HepG2 (cell line): ENCODE results near the gene TIMM17A. TPM values are rescaled to one million over a fixed set of nuclear protein-coding genes. Genes with fewer than 3 reads are reported as not detected.

Experiments
- AGO1 ChIP-seq: fragments of 200-400 bp; formaldehyde crosslinking; IDR thresholded peaks from 2 replicates; pipeline ENCODE4 v1.6.1; 2017; ENCODE audit warnings: mild to moderate bottlenecking, low read depth, low read length, moderate library complexity; ENCODE audit not compliant: poor library complexity, severe bottlenecking
- AHR ChIP-seq: IDR thresholded peaks from 2 replicates; pipeline ENCODE4 v1.6.1; 2018; ENCODE audit warnings: missing genetic modification reagents, missing compliant biosample characterization
- ARID5B ChIP-seq: IDR thresholded peaks from 2 replicates; pipeline ENCODE4 v1.4.0; 2020; ENCODE audit warnings: mild to moderate bottlenecking, missing genetic modification reagents
- ATRX ChIP-seq: sonication (generic); formaldehyde crosslinking; IDR thresholded peaks from 2 replicates; pipeline ENCODE4 v1.4.0; 2020; ENCODE audit warnings: missing genetic modification reagents, borderline replicate concordance
- CBFB ChIP-seq: sonication (generic); formaldehyde crosslinking; IDR thresholded peaks from 2 replicates; pipeline ENCODE4 v1.4.0; 2020; ENCODE audit warnings: missing genetic modification reagents
- CHCHD3 ChIP-seq: sonication (generic); formaldehyde crosslinking; IDR thresholded peaks from 2 replicates; pipeline ENCODE4 v1.8.0; 2022; ENCODE audit warnings: mild to moderate bottlenecking, missing genetic modification reagents, moderate library complexity
- CHD4 ChIP-seq: fragments of 200-600 bp; sonication (generic); IDR thresholded peaks from 2 replicates; pipeline ENCODE4 v1.7.0; 2017; ENCODE audit warnings: mild to moderate bottlenecking, low read length, borderline replicate concordance
- HHEX ChIP-seq: IDR thresholded peaks from 2 replicates; pipeline ENCODE4 v1.6.1; 2016; ENCODE audit warnings: control low read depth
- NAIF1 ChIP-seq: sonication (generic); formaldehyde crosslinking; IDR thresholded peaks from 2 replicates; pipeline ENCODE4 v1.5.0; 2020; ENCODE audit warnings: mild to moderate bottlenecking, missing genetic modification reagents, borderline replicate concordance
- PPARG ChIP-seq: conservative IDR thresholded peaks from 2 replicates; pipeline ENCODE4 v1.6.1; 2016; ENCODE audit warnings: missing biosample characterization, missing genetic modification reagents
- SIN3B ChIP-seq: fragments of 150-350 bp; IDR thresholded peaks from 2 replicates; pipeline ENCODE4 v1.6.1; 2014; ENCODE audit warnings: low read length
- ZBED4 ChIP-seq: sonication (generic); formaldehyde crosslinking; IDR thresholded peaks from 2 replicates; pipeline ENCODE4 v1.4.0; 2020; ENCODE audit warnings: missing genetic modification reagents, borderline replicate concordance
- ZBTB42 ChIP-seq: sonication (generic); formaldehyde crosslinking; IDR thresholded peaks from 2 replicates; pipeline ENCODE4 v1.5.0; 2020; ENCODE audit warnings: mild to moderate bottlenecking, missing genetic modification reagents
- ZBTB7B ChIP-seq: sonication (generic); formaldehyde crosslinking; IDR thresholded peaks from 2 replicates; pipeline ENCODE4 v1.4.0; 2020; ENCODE audit warnings: missing genetic modification reagents
- ZNF331 ChIP-seq: sonication (generic); formaldehyde crosslinking; IDR thresholded peaks from 2 replicates; pipeline ENCODE4 v1.4.0; 2020; ENCODE audit warnings: missing genetic modification reagents
- ZNF543 ChIP-seq: sonication (generic); formaldehyde crosslinking; IDR thresholded peaks from 2 replicates; pipeline ENCODE4 v1.4.0; 2020; ENCODE audit warnings: mild to moderate bottlenecking, missing genetic modification reagents
- ZNF616 ChIP-seq: sonication (generic); formaldehyde crosslinking; IDR thresholded peaks from 2 replicates; pipeline ENCODE4 v1.5.0; 2020; ENCODE audit warnings: low read depth, mild to moderate bottlenecking, missing genetic modification reagents
- ZNF737 ChIP-seq: sonication (generic); formaldehyde crosslinking; IDR thresholded peaks from 2 replicates; pipeline ENCODE4 v1.5.0; 2020; ENCODE audit warnings: missing genetic modification reagents, mild to moderate bottlenecking, borderline replicate concordance
- polyA plus RNA-seq, 8 experiments: library from polyadenylated mRNA; depleted of rRNA in 3 of 8; stranded (reverse) in 7 of 8; unstranded in 1 of 8; fragments of >200 nt; fragmentation: Illumina TruSeq in 4 of 8; extraction: Trizol in 4 of 8; gene quantifications; 2 replicates each; pipeline versions ENCODE4 v1.2.1 to v1.2.3, GENCODE V29; 2011 to 2016; ENCODE audit warnings: low read depth in 4 of 8, missing spikeins in 1 of 8, mixed read lengths in 1 of 8; ENCODE audit not compliant: insufficient read depth in 1 of 8
- total RNA-seq, 5 experiments: library from RNA; depleted of rRNA; stranded (reverse); fragments of >200 nt; fragmentation: Illumina TruSeq; extraction: Trizol; gene quantifications; 2 replicates each; pipeline ENCODE4 v1.2.3, GENCODE V29; 2016; ENCODE audit warnings: low read depth in 1 of 5
- TF ChIP-seq, protein P1 (sequence below): IDR thresholded peaks from 2 replicates; pipeline ENCODE4 v1.6.1; 2016; ENCODE audit warnings: missing biosample characterization, missing genetic modification reagents, low read depth
- TF ChIP-seq, protein P2 (sequence below): sonication (generic); formaldehyde crosslinking; IDR thresholded peaks from 2 replicates; pipeline ENCODE4 v1.8.0; 2022; ENCODE audit warnings: mild to moderate bottlenecking, missing genetic modification reagents, moderate library complexity

TIMM17A gene
- total and polyA plus RNA-seq, 2 of the 13 experiments (the other 11 are each of a cell fraction or from before 2014, with no cell fraction given), result 50.8 to 97.8 TPM

DNA sequence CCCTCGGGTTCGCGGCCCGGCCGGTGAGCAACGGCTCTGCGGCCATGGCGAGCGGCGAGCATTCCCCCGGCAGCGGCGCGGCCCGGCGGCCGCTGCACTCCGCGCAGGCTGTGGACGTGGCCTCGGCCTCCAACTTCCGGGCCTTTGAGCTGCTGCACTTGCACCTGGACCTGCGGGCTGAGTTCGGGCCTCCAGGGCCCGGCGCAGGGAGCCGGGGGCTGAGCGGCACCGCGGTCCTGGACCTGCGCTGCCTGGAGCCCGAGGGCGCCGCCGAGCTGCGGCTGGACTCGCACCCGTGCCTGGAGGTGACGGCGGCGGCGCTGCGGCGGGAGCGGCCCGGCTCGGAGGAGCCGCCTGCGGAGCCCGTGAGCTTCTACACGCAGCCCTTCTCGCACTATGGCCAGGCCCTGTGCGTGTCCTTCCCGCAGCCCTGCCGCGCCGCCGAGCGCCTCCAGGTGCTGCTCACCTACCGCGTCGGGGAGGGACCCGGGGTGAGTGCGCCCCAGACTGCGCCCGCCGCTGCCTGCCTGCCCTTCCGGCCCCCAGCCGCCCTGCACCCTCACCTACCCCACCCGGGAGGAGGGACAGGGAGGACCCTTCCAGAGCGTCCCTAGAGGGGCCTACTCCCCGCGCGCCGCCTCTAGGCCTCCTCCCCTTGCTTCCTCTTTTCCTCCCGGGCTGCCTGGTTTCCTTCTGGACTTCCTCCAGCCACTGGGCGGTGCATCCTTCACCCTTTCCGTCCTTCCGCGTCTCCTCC lies 27.5 kb downstream of the TIMM17A start, which contains the start of gene RNPEP (continued):
- TF ChIP-seq ZBED4 (CRISPR knock-in tag), result no peak
- TF ChIP-seq, protein P1, sequence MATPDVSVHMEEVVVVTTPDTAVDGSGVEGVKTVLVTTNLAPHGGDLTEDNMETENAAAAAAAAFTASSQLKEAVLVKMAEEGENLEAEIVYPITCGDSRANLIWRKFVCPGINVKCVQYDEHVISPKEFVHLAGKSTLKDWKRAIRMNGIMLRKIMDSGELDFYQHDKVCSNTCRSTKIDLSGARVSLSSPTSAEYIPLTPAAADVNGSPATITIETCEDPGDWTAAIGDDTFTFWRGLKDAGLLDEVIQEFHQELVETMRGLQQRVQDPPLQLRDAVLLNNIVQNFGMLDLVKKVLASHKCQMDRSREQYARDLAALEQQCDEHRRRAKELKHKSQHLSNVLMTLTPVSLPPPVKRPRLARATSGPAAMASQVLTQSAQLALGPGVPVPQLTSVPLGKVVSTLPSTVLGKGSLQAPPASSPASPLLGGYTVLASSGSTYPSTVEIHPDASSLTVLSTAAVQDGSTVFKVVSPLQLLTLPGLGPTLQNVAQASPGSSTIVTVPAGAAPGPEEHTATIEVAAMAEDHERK (CRISPR knock-in tag), result no peak
- no peak for TF ChIP-seq PPARG (CRISPR knock-in tag)
- TF ChIP-seq ZBTB42 (CRISPR knock-in tag), result peak; percentile 77; the same call in 1 of the 2 replicates
- TF ChIP-seq ARID5B (CRISPR knock-in tag), result peak; percentile 48; the same call in 1 of the 2 replicates
- TF ChIP-seq ZBTB7B, result peak; percentile 43; the same call in 1 of the 2 replicates
- no peak for TF ChIP-seq CBFB
- no peak for TF ChIP-seq CHD4
- peak; percentile 1; the same call in 1 of the 2 replicates for TF ChIP-seq ZNF331
- no peak for TF ChIP-seq ATRX
- no peak for TF ChIP-seq ZNF737 (CRISPR knock-in tag)
- TF ChIP-seq AGO1, result peak; percentile 55
- no peak for TF ChIP-seq CHCHD3 (CRISPR knock-in tag)
- no peak for TF ChIP-seq AHR (CRISPR knock-in tag)
- TF ChIP-seq HHEX (CRISPR knock-in tag), result no peak
- TF ChIP-seq, protein P2, sequence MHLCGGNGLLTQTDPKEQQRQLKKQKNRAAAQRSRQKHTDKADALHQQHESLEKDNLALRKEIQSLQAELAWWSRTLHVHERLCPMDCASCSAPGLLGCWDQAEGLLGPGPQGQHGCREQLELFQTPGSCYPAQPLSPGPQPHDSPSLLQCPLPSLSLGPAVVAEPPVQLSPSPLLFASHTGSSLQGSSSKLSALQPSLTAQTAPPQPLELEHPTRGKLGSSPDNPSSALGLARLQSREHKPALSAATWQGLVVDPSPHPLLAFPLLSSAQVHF (CRISPR knock-in tag), result no peak
- no peak for TF ChIP-seq SIN3B
- 0 out of 2 replicates have a peak, but pooled peaks have one; percentile 78 for TF ChIP-seq ZNF616 (CRISPR knock-in tag)
- 0 out of 2 replicates have a peak, but pooled peaks have one; percentile 63 for TF ChIP-seq ZNF543 (CRISPR knock-in tag)
- peak; percentile 58; the same call in 1 of the 2 replicates for TF ChIP-seq NAIF1 (CRISPR knock-in tag)
